ENCODE measurements around the gene CEP350. TPM values are rescaled to one million over a fixed set of nuclear protein-coding genes. Genes with fewer than 3 reads are reported as not detected.
"Not testable (repeated sequence)": the region's sequence is repeated elsewhere in the genome, so short reads cannot be mapped to it uniquely, and the experiment has no call there.

Gene CEP350
- total and polyA plus RNA-seq, 2 of the 4 experiments (the other 2 are of a cell fraction): 5.0 to 36.4 TPM

DNA sequence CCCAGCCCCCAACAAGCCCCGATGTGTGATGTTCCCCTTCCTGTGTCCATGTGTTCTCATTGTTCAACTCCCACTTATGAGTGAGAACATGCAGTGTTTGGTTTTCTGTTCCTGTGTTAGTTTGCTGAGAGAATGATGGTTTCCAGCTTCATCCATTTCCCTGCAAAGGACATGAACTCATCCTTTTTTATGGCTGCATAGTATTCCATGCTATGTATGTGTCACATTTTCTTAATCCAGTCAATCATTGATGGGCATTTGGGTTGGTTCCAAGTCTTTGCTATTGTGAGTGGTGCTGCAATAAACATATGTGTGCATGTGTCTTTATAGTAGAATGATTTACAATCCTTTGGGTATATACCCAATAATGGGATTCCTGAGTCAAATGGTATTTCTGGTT, 52.2 kb downstream of the CEP350 start:
- no CpG with 5 or more reads among the region's 1 CpG for WGBS, 2 experiments (ENCODE audit: extremely low coverage in 2 of 2, insufficient read length in 1 of 2)
- BruUV-seq (replicated peaks); H2BK15ac ChIP-seq (ENCODE audit: low read depth, low read length); DNase-seq; H3K23ac ChIP-seq (ENCODE audit: low read depth, low read length); dilution Hi-C loops (cut with HindIII; ENCODE audit: low sequenced_read_pairs, unreplicated experiment); H3K27me3 ChIP-seq (ENCODE audit: control insufficient read depth, insufficient read depth, low read length); H3K9me1 ChIP-seq (ENCODE audit: insufficient read depth, low read length); H4K20me1 ChIP-seq (ENCODE audit: insufficient read depth, low read length); H3K36me3 ChIP-seq (ENCODE audit: control insufficient read depth, insufficient read depth, low read length); in situ Hi-C loops (cut with MboI; ENCODE audit: low sequenced_read_pairs); H3K27ac ChIP-seq (ENCODE audit: insufficient read depth, low read length); POLR2A ChIA-PET (ENCODE audit: unreplicated experiment); H2BK20ac ChIP-seq (ENCODE audit: low read depth, low read length); H3K4ac ChIP-seq (ENCODE audit: low read depth, low read length); H4K5ac ChIP-seq (ENCODE audit: low read depth, low read length); ATAC-seq (ENCODE audit: low read depth); H3K9ac ChIP-seq (ENCODE audit: low read depth, low read length); intact Hi-C loops (cut with micrococcal nuclease); H4K91ac ChIP-seq (ENCODE audit: insufficient read depth, low read depth, low read length); H3K14ac ChIP-seq (replicated peaks; ENCODE audit: low read depth, low read length); H3K9me3 ChIP-seq (ENCODE audit: control insufficient read depth, insufficient read depth, low read length); H2AK5ac ChIP-seq (ENCODE audit: low read depth, low read length); H2AK9ac ChIP-seq (replicated peaks; ENCODE audit: low read depth, low read length, poor library complexity); H3K4me1 ChIP-seq (ENCODE audit: control insufficient read depth, insufficient read depth, low read length); H2AFZ ChIP-seq (replicated peaks; ENCODE audit: low read length, poor library complexity); H4K8ac ChIP-seq (ENCODE audit: low read depth in 2 of 2, low read length in 2 of 2); H3K18ac ChIP-seq (ENCODE audit: low read depth, low read length); CTCF ChIA-PET; H2BK120ac ChIP-seq (ENCODE audit: low read depth, low read length); H3K4me2 ChIP-seq (ENCODE audit: low read depth, low read length); H3K56ac ChIP-seq (ENCODE audit: extremely low read depth, insufficient read depth, low read length); H2BK5ac ChIP-seq (ENCODE audit: low read depth, low read length, poor library complexity, severe bottlenecking); H3K4me3 ChIP-seq (ENCODE audit: insufficient read depth, low read depth, low read length): not testable (repeated sequence)
- peaks cover 5 to 19% of the 10 kb centered on the region in 2 experiments; a peak in 3 of 4 replicates for H3K79me1 ChIP-seq (ENCODE audit: low read depth in 1 of 2, low read length in 2 of 2)
